NCI-H2107 (cell line): Measurements from ENCODE around the gene SUSD4.

Experiments
- DNase-seq: peaks from one replicate; lab custom pipeline; 2025; lab: John Stamatoyannopoulos, UW

Gene SUSD4

DNA sequence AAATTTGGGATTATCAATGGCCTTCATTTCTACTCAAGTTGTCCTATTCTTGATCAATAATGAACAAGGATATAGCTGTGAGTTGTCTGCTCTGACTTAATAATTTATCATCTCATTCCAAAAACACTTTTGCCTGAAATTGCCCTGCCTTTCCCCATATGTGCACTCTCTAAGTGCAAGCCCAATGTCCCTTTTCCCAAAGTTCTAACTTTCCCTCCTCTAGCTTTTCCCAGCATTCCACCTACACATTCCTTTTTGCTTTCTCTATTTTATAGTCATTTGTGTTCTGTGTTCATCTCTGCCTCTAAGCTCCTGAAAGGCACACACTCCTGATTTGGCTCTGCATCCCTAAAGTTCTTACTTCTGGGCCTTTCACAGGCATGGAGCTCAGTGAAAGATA, 34.7 kb downstream of the SUSD4 start:
- no peak for DNase-seq

DNA sequence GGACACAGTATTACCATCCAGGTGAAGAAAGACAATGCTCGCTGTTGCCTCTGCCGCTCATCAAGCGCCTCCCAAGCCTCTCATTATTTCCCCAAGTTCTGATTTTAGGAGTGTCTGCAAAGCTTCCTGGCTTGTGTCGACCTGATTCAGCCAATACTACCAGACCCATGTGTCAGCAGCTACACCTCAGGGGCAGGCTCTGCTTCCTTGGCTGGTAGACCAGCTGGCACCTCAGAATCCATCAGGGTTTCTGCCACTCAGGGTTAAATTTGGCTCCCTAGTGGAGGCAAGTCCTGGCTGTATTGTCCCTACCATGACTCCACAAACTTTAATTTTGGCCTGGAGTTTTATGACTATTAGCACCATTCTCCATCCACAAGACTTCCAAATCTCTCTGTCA, 35.4 kb downstream of the SUSD4 start:
- DNase-seq, result no peak

DNA sequence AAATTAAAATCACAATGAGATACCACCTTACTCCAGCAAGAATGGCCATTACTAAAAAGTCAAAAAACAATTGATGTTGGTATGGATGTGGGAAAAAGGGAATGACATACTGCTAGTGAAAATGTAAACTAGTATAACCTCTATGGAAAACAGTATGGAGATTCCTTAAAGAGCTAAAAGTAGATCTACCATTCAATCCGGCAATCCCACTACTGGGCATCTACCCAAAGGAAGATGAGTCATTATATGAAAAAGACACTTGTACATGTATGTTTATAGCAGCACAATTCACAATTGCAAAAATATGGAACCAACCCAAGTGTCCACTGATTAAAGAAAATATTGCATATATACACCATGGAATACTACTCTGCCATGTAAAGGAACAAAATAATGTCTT, 37.2 kb downstream of the SUSD4 start:
- DNase-seq, result no peak

DNA sequence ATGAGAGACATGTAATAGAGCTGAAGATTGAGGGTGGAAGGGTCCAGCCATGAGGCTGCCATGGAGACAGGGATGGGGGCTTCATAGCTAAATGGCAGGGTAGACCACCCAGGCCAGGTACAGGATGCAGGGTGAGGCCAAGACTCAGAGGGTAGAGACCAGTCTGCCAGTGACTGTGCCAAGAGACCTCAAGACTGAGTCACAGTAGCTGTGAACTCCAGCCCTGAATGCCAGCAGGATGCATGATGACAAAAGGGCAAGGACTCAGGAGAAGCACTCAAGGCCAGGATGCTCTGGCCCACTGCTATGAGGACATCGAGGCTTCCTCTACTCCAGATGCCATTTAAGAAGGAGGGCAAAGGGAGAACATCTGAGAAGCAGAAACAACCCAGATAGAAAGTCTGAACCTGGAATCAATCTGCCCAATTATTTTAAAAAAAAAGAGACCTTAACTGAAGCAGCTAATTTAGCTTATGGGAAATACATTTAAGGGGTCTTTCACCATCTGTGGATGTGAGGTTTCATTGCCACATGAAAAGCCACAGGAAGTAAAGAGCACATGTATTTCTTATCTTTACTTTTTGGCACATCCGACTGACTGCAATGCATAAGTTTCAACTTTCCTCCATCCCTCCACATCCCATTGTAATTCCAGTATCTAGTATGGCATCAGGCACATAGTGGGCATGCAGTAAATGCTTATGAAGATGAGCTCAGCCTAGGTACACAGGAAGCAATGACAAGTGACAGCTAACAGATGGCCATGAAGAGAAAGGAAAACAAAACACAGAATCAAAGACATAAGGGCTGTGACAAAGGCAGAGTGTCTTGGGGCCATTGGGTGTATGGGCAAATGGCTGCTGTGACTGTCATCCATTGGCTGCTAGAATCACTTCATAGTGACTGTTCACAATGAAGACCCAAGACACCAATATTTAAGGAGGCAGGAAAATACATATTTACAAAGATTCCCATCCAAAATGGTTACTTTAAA, 40.2 kb downstream of the SUSD4 start:
- DNase-seq, result no peak

DNA sequence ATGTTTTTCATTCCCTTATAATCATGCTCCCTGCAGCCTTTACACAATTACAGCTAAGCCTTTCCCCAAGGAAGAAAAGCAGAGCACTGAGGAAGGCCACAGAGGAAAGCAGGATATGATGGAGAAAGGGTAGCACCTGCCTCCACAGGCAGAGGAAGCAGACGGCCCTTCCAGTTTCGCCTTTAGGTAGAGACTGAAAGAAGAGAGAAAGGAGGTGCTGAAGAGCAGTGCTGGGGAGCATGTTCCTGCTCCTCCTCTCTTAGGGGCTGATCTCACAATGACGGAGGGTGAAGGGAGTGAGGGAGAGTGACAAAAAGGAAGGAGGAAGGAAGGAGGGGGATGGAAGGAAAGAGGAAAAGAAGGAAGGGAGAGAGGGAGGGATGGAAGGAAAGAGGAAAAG, 41.1 kb downstream of the SUSD4 start:
- no peak for DNase-seq

DNA sequence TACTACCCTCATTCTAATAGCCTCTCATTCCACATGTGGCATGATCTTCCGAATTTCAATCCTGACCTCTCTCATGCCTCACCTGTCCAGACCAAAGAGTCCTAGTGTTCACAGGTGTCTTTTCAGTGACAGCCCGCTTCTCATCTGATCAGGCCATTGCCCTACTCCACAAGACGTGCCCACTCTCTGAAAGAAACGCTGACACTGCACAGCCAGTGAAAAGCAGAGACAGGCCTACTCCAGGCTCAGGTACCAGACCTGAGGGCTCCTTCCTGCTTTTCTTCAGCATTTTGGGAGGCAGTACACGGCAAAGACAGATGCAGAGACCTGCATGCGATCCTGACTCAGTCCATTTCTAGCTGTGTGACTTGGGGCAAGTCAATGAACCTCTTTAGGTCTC, 43.0 kb downstream of the SUSD4 start:
- DNase-seq, result no peak

GRCh38 chr1:223319905-223320580, 43.9 kb downstream of the SUSD4 start:
- DNase-seq, result no peak

GRCh38 chr1:223319398-223319797, 44.6 kb downstream of the SUSD4 start:
- DNase-seq, result no peak

DNA sequence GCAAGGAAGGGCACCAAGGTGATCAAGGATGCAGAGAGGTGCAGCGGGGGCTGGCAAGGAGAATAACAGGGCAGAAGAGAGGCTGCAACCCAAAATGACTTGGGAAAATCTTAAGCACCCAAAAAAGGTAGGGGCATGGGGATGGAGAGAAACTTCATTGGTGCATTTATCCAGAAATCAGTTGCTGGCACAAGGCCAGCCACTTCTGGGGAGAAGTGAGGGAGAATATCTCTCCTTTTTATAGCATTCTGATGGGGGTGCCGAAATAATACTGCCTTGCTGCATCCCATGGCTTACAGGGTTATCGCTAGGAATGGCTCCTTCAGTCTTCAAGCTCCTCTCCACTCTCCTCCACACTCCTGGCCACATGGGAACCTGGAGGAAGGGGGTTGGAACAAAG, 47.9 kb downstream of the SUSD4 start:
- no peak for DNase-seq

DNA sequence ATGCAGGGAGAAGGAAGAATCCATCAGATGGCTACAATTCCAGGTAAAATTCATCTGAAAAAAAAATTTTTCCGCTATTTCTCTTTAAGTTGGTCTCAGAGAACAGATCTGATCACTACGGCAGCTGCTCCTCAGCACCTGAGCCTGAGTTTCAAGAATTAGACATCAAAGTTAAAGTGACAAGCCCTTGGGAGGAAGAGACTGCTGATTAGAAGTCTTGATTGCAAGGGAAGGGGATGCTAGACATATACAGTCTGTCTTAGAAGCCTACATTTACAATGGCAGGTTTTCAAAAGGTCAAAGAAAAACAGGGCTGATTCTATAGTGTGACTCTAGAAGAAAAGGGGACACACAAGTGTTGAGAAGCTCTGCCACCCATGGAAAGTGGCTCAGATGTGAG, 48.3 kb downstream of the SUSD4 start:
- no peak for DNase-seq

DNA sequence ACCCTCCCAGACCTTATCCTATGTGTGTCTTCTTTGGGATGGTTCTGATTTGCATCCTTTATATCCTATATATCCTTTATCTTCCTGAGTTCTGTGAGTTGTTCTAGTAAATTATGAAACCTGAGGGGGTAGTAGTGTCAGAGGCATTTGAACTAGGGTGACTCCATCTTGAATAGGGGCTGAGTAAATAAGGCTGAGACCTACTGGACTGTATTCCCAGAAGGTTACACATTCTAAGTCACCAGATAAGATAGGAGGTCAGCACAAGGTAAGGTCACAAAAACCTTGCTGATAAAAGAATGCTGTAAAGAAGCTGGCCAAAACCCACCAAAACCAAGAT, 50.6 kb downstream of the SUSD4 start:
- no peak for DNase-seq

DNA sequence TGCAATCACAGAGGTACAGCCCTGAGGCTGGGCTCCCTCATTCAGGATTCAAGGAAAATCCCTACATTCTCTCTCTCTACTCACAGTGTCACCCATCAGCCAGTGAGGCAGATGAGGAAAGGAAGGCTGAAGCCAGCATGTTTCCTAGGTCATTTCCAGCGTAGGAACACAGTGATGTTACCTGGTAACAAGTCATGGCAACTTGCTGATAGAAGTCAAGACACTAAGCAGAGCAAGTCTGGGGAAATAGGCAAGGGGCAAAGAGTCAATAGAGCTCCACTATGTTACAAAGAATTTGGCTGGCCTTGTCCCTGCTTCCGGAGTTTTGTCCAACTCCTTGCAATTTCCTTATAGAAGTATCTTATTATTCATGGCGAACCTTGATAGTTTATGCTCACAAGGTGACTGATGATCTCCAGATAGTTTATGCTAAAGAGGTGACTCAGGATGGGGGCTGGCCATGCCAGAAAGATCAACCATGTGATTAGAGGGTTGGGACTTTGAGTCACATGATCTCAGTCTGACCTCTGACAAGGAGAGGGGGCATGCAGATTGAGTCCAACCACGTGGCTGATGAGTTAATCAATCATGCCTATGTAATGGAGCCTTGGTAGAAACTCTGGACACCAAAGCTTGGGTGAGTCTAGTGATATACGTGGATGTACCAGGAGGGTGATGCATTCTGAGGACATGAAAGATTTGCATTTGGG, 51.1 kb downstream of the SUSD4 start:
- DNase-seq, result no peak

DNA sequence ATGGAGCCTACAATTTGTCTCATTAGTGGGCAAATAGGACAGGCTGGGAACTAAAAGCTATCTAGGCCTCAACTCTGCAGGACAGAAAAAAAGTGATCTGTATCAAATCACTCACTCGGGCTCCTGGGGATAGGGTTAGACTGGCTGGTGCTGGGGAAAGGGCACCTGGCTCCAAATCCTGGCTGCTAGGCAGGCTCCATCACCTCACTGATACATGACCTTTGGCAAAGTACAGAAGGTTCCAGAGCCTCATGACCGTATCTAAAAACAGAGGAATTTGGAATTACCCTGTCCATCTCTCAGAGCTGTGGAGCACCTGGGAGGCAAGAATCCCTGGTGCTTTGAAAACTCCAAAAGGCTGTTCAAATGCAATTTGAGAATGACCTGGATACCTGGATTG, 51.7 kb downstream of the SUSD4 start:
- DNase-seq, result no peak

- no peak for DNase-seq
Observed at GRCh38 chr1:223311826-223312225, 52.1 kb downstream of the SUSD4 start.

- DNase-seq, result no peak
Observed at GRCh38 chr1:223308136-223308535, 55.8 kb downstream of the SUSD4 start.

- no peak for DNase-seq
Observed at GRCh38 chr1:223307544-223307943, 56.4 kb downstream of the SUSD4 start.

DNA sequence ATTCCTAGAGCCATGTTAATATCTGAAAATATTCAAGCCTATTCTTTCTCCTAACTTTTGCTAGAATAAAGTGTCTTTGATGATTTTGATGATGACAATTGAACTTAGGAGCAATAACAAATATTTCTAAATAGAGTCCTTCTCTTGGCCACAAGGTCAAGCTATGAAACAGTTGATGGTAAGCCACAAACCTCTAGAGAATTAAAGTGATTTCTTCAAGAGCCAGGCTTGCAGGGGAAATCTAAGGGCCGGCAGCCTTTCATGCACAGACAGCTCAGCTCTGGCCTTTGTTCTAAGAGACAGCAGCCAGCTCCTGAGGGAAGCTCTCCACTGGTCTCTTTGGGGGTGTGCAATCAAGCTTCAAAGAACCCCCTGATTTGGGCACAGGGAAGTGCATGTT, 59.0 kb downstream of the SUSD4 start:
- no peak for DNase-seq

DNA sequence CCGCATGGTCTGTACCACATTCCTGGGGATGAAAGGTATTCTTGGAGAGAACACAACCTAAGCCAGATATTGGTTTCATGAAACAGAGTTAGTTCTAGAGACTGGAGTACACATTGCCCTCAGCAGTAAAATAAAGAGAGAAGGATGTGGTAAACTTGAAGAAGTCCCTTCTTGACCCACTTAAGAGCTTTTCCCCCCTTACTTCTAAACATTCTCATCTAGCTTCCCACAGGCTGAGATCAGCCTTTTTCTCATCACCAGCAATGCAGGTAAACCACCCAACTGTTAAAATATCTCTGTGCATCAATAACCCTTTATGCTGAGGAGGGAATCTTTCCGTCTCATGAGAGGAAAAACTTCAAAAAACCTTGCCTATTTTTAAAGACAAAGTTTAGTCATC, 62.6 kb downstream of the SUSD4 start:
- DNase-seq, result no peak

DNA sequence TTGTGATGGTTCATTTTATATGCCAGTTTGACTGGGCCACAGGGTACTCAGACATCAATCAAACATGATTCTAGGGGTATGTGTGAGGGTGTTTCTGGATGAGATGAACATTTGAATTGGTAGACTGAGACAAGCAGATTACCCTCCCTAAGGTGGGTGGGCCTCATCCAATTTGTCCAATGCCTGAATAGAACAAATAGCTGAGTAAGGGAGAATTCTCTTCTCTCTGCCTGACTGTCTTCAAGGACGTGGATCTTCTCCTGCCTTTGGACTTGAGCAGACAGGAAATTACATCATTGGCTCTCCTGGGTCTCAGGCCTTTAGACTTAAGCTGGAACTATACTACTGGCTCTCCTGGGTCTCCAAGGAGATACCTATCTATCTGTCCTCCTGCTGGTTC, 64.4 kb downstream of the SUSD4 start:
- no peak for DNase-seq

GRCh38 chr1:223298701-223299100, 65.3 kb downstream of the SUSD4 start:
- no peak for DNase-seq

- DNase-seq, result no peak
Observed at GRCh38 chr1:223297800-223298199, 66.2 kb downstream of the SUSD4 start.

- no peak for DNase-seq
Observed at GRCh38 chr1:223291796-223292195, 72.2 kb downstream of the SUSD4 start.

DNA sequence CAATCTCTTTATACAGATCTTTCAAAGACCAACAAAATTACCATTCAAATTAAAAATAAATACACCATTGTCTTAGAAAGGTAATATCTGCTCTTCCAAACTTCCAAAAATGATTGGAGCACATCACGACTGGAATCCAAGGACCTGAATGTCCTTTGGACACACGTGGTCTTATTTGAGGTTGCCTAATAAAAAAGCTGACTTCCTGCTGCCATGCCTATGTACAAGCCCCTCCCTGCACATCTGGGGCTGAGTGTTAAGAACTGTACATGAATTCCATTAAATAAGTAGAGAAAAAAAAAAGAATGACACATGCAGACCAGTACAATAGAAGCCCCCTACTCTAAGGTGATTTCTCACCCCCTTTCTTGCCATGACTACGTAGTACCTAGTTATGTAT, 73.6 kb downstream of the SUSD4 start:
- no peak for DNase-seq
